Measurements from ENCODE around the gene SLC1A2.

Gene SLC1A2

DNA sequence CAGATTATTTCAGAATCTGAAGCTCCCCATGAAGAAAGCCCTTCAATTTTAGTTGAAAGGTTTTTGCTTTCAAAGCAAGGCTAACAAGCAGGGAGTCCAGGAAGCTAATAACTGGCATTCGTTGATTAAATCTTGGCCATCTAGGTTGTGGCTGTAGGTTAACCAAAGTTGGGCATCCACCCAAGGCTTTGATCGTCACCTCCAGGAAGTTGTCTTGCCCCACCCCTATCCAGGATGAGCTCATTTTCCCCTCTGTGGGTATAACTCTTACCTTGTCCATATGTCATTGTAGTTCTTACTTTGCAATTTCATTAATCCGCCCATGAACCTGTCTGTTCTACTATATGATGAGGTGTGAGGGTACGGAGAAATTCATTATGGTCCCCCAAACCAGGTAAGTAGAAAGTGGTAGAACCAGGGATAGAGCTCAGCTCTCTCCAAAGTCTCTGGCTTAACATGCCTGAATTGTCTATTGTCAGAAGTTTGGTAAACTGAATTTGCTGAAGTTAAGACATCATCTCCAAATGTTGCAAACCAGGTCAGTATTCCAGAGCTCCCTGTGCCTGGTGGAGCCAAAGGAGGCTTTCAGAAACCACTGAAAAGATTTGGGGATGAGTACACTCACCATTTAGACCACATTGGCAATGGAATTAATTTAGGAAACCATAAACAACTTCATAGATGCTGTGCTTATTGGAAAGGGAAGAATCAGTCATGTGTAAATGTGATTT lies 183.3 kb downstream of the SLC1A2 start:
- TF ChIP-seq, protein P1, sequence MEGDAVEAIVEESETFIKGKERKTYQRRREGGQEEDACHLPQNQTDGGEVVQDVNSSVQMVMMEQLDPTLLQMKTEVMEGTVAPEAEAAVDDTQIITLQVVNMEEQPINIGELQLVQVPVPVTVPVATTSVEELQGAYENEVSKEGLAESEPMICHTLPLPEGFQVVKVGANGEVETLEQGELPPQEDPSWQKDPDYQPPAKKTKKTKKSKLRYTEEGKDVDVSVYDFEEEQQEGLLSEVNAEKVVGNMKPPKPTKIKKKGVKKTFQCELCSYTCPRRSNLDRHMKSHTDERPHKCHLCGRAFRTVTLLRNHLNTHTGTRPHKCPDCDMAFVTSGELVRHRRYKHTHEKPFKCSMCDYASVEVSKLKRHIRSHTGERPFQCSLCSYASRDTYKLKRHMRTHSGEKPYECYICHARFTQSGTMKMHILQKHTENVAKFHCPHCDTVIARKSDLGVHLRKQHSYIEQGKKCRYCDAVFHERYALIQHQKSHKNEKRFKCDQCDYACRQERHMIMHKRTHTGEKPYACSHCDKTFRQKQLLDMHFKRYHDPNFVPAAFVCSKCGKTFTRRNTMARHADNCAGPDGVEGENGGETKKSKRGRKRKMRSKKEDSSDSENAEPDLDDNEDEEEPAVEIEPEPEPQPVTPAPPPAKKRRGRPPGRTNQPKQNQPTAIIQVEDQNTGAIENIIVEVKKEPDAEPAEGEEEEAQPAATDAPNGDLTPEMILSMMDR (IDR thresholded peaks at IDR 0.05; ENCODE audit: low read depth, low read length) = no peak
- peak; percentile 24 for DNase-seq (ENCODE audit: extremely low read depth, low read depth)

DNA sequence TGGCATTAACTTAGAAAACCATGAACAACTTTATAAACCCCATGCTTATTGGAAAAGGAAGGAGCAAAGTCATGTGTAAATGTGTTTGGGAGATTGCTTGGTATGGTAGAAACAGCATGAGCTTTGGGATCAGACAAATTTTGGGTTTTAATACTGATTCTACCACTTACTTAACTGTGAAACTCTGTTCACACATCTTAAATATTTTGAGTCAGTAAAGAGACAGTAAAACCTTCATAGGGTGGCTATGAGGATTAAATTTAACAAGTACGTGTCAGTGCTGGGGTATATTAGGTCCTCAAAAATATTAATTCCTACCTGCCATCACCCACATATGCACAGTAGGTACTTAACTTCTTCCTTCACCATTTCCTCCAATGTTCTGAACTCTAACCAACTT lies 183.9 kb downstream of the SLC1A2 start:
- no peak for DNase-seq (ENCODE audit: extremely low read depth, low read depth)
- TF ChIP-seq, protein P1 (IDR thresholded peaks at IDR 0.05; ENCODE audit: low read depth, low read length) = no peak

DNA sequence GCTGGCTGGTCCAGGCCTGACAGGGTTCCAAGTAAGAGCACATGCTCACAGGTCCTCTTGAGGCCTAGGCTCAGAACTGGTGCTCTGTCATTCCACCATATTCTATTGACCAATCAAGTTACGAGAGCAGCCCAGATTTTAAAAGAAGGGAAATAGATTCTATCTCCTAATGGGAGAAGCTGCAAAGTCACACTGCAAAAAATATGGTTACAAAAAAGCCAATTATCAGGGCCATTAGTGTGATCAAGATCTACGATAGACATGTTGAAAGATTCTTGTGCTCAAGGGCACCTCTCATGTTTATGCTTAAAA lies 184.2 kb downstream of the SLC1A2 start:
- TF ChIP-seq, protein P1 (IDR thresholded peaks at IDR 0.05; ENCODE audit: low read depth, low read length) = no peak
- DNase-seq (ENCODE audit: extremely low read depth, low read depth) = no peak

DNA sequence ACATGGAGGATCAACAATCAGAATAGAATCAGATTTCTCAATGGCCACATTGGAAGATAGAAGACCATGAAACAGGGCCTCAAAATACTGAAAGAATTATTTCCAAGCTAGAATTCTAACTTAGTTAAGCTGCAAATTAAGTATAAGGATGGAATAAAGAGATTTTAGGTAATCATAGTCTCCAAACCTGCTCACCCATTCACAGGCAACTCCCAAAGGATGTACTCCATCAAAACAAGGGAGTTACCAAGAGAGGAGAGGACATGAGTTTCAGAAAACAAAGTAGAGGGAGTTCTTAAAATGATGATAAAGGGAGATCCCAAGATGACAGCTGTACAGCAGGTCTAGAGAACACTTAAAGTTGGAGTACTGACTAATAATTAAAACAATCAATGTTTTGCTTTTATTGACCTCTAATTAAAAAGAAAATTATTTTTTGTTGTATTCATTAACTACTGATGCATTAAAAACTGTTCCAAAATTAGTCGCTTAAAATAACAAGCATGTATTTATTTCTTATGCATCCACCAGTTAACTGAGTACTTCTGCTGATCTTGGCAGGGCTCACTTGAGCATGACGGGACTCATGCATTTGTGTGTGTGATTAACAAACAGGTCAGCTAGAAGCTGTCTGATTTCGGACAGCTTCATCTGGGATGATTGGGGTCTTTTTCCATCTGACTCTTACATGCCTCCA lies 184.8 kb downstream of the SLC1A2 start:
- TF ChIP-seq, protein P1 (IDR thresholded peaks at IDR 0.05; ENCODE audit: low read depth, low read length) = no peak
- no peak for DNase-seq (ENCODE audit: extremely low read depth, low read depth)

DNA sequence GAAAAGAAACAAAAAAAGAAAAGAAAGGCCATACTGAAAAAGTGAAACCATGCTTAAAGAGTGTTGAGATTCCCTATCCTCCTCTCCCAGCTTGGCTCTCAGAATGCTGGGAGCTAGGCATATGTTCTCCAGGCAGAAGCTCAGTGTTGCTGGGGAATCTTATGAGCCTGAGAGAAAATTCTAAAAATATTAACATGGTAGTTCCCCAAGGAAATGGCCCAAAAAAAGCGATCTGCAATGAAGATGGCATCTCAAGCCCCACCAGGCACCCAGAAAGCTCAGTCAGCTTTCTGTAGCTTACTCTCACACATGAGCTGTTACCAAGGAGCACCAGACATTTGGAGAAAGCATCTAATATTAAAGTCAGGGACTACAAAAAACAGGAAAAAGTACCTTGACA lies 185.8 kb downstream of the SLC1A2 start:
- no peak for DNase-seq (ENCODE audit: extremely low read depth, low read depth)
- TF ChIP-seq, protein P1 (IDR thresholded peaks at IDR 0.05; ENCODE audit: low read depth, low read length) = no peak

DNA sequence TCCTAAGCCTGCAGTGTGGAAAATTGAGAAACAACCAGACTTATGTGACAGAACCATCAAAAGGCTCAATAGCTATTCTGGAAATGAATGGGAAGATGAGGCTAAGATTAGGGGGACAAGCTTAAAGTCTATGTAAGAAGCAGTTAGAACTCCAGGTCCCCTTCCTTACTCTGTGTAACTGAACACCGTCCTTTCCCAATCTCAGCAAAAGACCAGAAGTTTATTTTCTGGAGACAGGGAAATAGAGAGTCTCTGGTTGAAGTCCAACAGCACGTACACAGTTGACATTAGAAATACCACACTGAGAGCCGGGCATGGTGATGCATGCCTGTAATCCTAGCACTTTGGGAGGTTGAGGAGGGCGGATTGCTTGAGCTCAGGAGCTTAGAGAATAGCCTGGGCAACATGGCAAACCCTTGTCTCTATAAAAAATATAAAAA lies 186.4 kb downstream of the SLC1A2 start:
- TF ChIP-seq, protein P1 (IDR thresholded peaks at IDR 0.05; ENCODE audit: low read depth, low read length) = no peak
- no peak for DNase-seq (ENCODE audit: extremely low read depth, low read depth)

DNA sequence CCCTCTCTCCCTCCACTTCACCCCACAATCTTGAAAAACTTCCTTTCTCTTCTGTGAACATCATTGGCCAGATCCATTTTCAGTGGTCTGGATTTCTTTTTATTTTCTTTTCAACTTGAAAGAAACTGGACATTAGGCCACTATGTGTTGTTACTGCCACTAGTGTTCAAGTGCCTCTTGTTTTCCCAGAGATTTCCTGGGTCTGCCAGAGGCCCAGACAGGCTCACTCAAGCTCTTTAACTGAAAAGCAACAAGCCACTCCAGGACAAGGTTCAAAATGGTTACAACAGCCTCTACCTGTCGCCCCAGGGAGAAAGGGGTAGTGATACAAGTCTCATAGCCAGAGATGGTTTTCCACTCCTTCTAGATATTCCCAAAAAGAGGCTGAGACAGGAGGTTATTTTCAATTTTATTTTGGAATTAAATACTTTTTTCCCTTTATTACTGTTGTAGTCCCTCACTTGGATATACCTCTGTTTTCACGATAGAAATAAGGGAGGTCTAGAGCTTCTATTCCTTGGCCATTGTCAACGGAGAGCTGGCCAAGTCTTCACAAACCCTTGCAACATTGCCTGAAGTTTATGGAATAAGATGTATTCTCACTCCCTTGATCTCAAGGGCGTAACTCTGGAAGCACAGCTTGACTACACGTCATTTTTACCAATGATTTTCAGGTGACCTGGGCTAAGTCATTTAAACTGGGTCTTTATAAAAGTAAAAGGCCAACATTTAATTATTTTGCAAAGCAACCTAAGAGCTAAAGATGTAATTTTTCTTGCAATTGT lies 188.1 kb downstream of the SLC1A2 start:
- no peak for DNase-seq (ENCODE audit: extremely low read depth, low read depth)
- TF ChIP-seq, protein P1 (IDR thresholded peaks at IDR 0.05; ENCODE audit: low read depth, low read length) = no peak

Data from AG09319 (cell line).